Measurements from ENCODE around the gene GALNT18. TPM values are rescaled to one million over a fixed set of nuclear protein-coding genes. Genes with fewer than 3 reads are reported as not detected.

Gene GALNT18
- total and polyA plus RNA-seq, 2 donors (not counting 3 experiments of a cell fraction or from before 2014, with no cell fraction given), result 0.17 to 0.18 TPM

- FAIRE-seq, result no peak
- CTCF ChIA-PET, result interaction anchor here (0.7 to 1.3 kb wide), 4 partner anchors 10 to 688 kb away, joined by 3 to 9 read pairs (median 3); no protein-coding TSS in a partner anchor
- dilution Hi-C loops (cut with MboI; ENCODE audit: extremely low pct_ligation_motif_present, low sequenced_read_pairs), result no loop called here
Observed at GRCh38 chr11:11622340-11622706, 518 bp upstream of the GALNT18 start.

More at GRCh38 chr11:11622340-11622706, 518 bp upstream of the GALNT18 start:
- Histone ChIP-seq H3K4me2 (ENCODE audit: insufficient read depth, low read length) (peak overlapping the region; percentile 35), H3K27ac (ENCODE audit: insufficient read depth, low read depth, low read length) (no peak overlapping the region), H3K9me1 (replicated peaks; ENCODE audit: control insufficient read depth, extremely low read depth, insufficient read depth, low read length) (no peaks in the 10 kb centered on the region), H3K79me2 (ENCODE audit: control insufficient read depth, insufficient read depth, low read length) (no peaks in the 10 kb centered on the region), H2AFZ (ENCODE audit: low read depth, low read length) (peak overlapping the region; percentile 82), H3K36me3 (ENCODE audit: control insufficient read depth in 2 of 2, extremely low read depth in 1 of 2, insufficient read depth in 2 of 2, low read length in 2 of 2) (no peaks in the 10 kb centered on the region), H3K4me1 (ENCODE audit: control insufficient read depth, extremely low read depth, insufficient read depth, low read length) (no peaks in the 10 kb centered on the region), H3K4me3 (replicated peaks in 1 of 3; ENCODE audit: insufficient read depth in 1 of 3, low read depth in 1 of 3, low read length in 3 of 3) (peak overlapping the region in 1 of 3 experiments; percentile 14), H4K20me1 (replicated peaks; ENCODE audit: control insufficient read depth, extremely low read depth, insufficient read depth, low read length) (no peaks in the 10 kb centered on the region), H3K9me3 (replicated peaks; ENCODE audit: control insufficient read depth, insufficient read depth, low read length) (no peaks in the 10 kb centered on the region), H3K27me3 (ENCODE audit: control insufficient read depth in 2 of 2, insufficient read depth in 2 of 2, low read length in 2 of 2) (peaks cover 36 to 39% of the 10 kb centered on the region in 2 experiments), H3K9ac (replicated peaks; ENCODE audit: extremely low read depth, insufficient read depth, low read length) (no peak overlapping the region)
- intact Hi-C loops (cut with micrococcal nuclease), result loop anchor here (5.0 kb wide), 1 partner anchor 165 kb away; no protein-coding TSS in a partner anchor
- no TSS peak for BruUV-seq (replicated peaks)
- no peak for DNase-seq (ENCODE audit: low read depth, low spot score)
- POLR2A ChIA-PET, result no interaction called here
- TF ChIP-seq FOS (IDR thresholded peaks at IDR 0.05; ENCODE audit: borderline replicate concordance, insufficient read depth, low read length) (no peak), GATA2 (IDR thresholded peaks at IDR 0.05; ENCODE audit: insufficient read depth, insufficient read length, low read depth, low read length) (no peak), POLR2AphosphoS5 (IDR thresholded peaks at IDR 0.05; ENCODE audit: insufficient read depth, low read depth, low read length) (no peak), MYC (IDR thresholded peaks at IDR 0.05; ENCODE audit: low read depth, low read length) (no peak), POLR2A (IDR thresholded peaks at IDR 0.05; ENCODE audit: low read depth, low read length) (no peak), EZH2 (IDR thresholded peaks at IDR 0.05; ENCODE audit: borderline replicate concordance, low read depth, low read length, severe bottlenecking) (no peak), CTCF (IDR thresholded peaks at IDR 0.05; ENCODE audit: extremely low read depth in 1 of 2, insufficient read depth in 1 of 2, low read depth in 1 of 2, low read length in 2 of 2) (no peak), JUN (IDR thresholded peaks at IDR 0.05; ENCODE audit: borderline replicate concordance, insufficient read depth, insufficient read length, low read depth) (no peak)
- TF ChIP-seq, protein P1, sequence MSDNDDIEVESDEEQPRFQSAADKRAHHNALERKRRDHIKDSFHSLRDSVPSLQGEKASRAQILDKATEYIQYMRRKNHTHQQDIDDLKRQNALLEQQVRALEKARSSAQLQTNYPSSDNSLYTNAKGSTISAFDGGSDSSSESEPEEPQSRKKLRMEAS (IDR thresholded peaks at IDR 0.05; ENCODE audit: insufficient read depth, insufficient read length), result no peak

All from endothelial cell of umbilical vein (primary cell).